GM19455 (cell line): ENCODE results near the gene PBRM1.
"Not testable (repeated sequence)": the region's sequence is repeated elsewhere in the genome, so short reads cannot be mapped to it uniquely, and the experiment has no call there.

Experiments used
- ATAC-seq: cut with Tn5 transposase; IDR thresholded peaks from one replicate; pipeline ENCODE4 v1.9.1; 2021; ENCODE audit not compliant: unreplicated experiment

The PBRM1 gene

GRCh38 chr3:52685709-52686691 is at the start of gene PBRM1, which contains the start of gene GNL3:
TSS of gene PBRM1 (minus strand) at chr3:52685913.
TSS of gene GNL3 (plus strand) at chr3:52686032. CDS start at chr3:52686093, 61 bp downstream.
- peak; percentile 68 for ATAC-seq

GRCh38 chr3:52733256-52733891 is 47.7 kb upstream of the PBRM1 start:
- ATAC-seq: no peak

GRCh38 chr3:52731590-52731989 is 45.9 kb upstream of the PBRM1 start:
- no peak for ATAC-seq

GRCh38 chr3:52730681-52731080 is 45.0 kb upstream of the PBRM1 start:
- no peak for ATAC-seq

DNA sequence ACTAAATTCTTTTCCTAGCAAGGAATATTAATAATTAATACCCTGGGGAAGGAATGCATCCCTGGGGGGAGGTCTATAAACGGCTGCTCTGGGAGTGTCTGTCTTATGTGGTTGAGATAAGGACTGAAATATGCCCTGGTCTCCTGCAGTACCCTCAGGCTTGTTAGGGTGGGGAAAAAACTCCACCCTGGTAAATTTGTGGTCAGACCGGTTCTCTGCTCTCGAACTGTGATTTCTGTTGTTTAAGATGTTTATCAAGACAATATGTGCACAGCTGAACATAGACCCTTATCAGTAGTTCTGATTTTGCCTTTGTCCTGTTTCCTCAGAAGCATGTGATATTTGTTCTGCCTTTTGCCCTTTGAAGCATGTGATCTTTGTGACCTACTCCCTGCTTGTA is 43.0 kb upstream of the PBRM1 start:
- ATAC-seq: not testable (repeated sequence)

GRCh38 chr3:52724511-52724910 is 38.8 kb upstream of the PBRM1 start:
- ATAC-seq: no peak

DNA sequence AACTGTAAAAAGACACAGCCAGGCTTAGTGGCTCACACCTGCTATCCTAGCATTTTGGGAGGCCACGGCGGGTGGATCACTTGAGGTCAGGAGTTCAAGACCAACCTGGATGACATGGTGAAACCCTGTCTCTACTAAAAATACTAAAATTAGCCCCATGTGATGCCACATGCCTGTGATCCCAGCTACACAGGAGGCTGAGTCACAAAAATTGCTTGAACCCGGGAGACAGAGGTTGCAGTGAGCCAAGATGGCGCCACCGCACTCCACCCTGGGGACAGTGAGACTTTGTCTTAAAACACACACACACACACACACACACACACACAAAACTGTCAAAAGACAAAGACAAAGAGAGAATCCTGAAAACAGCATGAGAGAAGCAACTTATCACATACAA is 38.2 kb upstream of the PBRM1 start:
- no peak for ATAC-seq

DNA sequence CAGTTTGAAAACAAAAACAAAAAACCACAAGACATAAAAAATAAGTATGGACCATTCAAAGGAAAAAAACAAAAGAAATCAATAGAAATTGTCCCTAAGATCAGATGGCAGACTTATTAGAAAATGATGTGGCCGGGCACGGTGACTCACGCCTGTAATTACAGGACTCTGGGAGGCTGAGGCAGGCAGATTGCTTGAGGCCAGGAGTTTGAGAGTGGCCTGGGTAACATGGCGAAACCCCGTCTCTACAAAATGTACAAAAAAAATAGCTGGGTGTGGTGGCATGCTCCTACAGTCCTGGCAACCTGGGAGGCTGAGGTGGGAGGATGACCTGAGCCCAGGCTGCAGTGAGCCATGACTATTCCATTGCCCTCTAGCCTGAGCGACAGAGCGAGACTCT is 36.8 kb upstream of the PBRM1 start:
- no peak for ATAC-seq

DNA sequence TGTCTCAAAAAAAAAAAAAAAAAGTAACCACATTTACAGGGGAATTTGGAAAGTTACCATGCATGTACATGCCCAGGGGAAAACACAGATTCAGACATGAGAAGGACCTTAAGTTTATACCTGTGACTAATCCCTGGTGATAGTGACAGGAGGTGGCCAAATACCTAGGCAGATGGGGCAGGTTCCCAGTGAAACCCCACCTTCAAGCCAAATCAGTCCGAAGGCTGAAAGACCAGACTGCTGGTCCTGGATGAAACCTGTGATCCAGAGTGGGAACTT is 36.0 kb upstream of the PBRM1 start:
- no peak for ATAC-seq

GRCh38 chr3:52721002-52721729 is 35.5 kb upstream of the PBRM1 start:
- ATAC-seq: no peak

DNA sequence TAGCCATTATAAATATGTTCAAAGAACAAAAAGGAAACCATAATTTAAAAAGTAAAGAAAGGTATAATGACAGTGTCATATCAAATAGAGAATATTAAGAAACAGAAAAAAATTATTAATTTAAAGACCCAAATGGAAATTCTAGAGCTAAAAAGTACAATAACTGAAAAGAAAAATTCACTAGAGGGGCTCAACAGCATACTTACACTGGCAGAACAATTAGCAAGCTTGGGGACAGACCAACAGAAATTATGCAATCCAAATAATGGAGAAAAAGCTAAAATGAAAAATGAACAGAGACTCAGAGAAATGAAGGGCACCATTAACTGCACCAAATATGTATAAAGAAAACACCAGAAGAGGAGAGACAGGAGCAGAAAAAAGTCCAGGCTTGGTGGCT is 33.9 kb upstream of the PBRM1 start:
- no peak for ATAC-seq

DNA sequence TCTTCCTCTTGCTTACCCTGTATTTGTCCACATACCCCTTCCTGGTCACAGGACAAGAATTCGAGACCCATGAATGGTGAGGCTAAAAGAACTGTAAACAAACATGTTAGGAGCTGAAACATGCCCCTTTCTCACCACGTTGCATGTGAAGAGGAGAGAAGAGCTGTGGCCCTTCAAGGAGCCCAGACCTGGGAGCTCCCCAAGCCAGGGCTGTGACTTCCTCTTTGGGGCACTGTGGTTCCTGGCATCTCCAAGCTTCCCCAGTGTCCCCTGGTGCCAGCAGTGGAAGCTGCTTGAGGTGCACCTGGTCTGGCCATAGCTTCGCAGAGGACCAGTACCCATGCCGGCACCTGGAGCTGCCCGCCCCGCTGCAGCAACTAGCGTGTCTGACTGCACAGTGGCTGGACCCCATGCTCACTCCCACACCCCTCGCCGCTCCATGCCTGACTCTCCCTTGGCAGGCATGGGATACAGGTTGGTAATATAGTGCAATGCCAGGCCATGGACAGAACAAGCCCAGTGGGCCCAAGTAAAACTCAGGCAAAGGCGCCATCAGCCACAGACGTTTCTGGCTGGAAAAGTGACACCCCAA is 30.1 kb upstream of the PBRM1 start:
- ATAC-seq: no peak

DNA sequence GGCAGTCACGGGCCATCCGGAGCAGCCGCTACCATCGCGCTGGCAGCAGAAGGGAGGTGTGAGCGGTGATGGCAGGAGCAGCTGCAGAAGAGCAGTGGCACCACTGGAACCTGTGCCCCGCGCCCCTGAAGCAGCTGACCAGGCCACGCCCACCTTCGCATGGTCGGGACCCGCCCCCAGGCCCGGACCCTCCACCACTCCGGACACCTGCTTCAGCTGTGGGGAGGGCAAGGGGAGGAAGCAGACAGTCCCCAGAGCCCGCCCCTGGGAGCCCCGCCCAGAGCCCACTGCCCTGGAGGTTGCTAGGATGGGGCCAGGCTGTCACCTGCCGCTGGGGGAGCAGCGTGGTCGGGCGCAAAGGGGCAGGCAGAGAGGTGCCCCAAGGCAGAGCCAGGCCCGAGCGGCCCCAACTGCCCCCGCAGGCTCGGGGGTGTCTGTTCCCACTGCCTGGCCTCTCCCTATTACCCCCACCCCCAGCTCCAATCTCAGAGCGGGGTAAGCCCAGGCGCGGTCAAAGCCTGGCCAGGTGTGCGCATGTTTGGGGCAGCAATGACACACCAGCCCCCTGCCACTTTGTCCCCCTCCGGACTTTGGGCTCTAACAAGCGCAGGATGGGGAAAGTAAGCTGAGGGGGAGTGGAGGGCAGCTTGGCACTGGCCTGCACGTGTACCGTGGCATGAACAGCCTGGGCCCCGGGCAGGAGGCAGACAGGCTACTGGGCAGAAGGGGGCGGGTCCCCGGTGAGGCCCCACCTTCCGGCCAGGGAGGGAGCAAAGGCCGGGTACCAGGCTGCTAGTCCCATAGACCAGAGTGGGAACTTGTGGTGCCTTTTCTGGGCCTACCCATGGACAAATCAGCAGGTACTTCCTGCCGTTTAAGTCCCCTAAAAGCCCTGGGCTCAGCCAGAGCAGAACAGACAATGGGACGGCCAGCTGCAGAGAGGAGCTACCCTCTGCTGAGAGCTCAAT is 28.9 kb upstream of the PBRM1 start:
- ATAC-seq: no peak

- no peak for ATAC-seq
Measured at GRCh38 chr3:52712291-52713212, 26.8 kb upstream of the PBRM1 start.

- ATAC-seq: no peak
Measured at GRCh38 chr3:52710512-52710911, 24.8 kb upstream of the PBRM1 start.

- ATAC-seq: no peak
Measured at GRCh38 chr3:52707585-52707984, 21.9 kb upstream of the PBRM1 start.

- ATAC-seq: peak; percentile 75
Measured at GRCh38 chr3:52705688-52706686, 20.3 kb upstream of the PBRM1 start, which contains the start of the genes GLT8D1 and SPCS1. TSS of gene GLT8D1 (minus strand) at chr3:52705791. CDS start at chr3:52700460, 5,331 bp downstream. TSS of gene SPCS1 (plus strand) at chr3:52706106. CDS start at chr3:52706247, 141 bp downstream.

GRCh38 chr3:52705438-52705687 is 19.6 kb upstream of the PBRM1 start:
- no peak for ATAC-seq
